Type B pancreatic cell (in vitro differentiated cells): ENCODE data around the gene EEFSEC. TPM values are rescaled to one million over a fixed set of nuclear protein-coding genes. Genes with fewer than 3 reads are reported as not detected.

Experiments used
- DNase-seq: peaks from one replicate; pipeline ENCODE4 v3.0.0; 2021; ENCODE audit warnings: mixed read lengths; ENCODE audit not compliant: unreplicated experiment; ENCODE audit errors: extremely low spot score
- H3K27ac Mint-ChIP-seq: 2 replicates; pipeline ENCODE4 v1.8.0; 2021; ENCODE audit warnings: mild to moderate bottlenecking, mixed read lengths
- H3K27me3 Mint-ChIP-seq: 2 replicates; pipeline ENCODE4 v1.8.0; 2021; ENCODE audit warnings: mixed read lengths
- H3K36me3 Mint-ChIP-seq: 2 replicates; pipeline ENCODE4 v1.8.0; 2021; ENCODE audit warnings: mixed read lengths
- H3K4me1 Mint-ChIP-seq: one replicate; pipeline ENCODE4 v1.8.0; 2021; ENCODE audit warnings: mixed read lengths; ENCODE audit not compliant: unreplicated experiment
- H3K4me3 Mint-ChIP-seq: 2 replicates; pipeline ENCODE4 v1.8.0; 2021; ENCODE audit warnings: mild to moderate bottlenecking, mixed read lengths
- H3K9me3 Mint-ChIP-seq: 2 replicates; pipeline ENCODE4 v1.8.0; 2021; ENCODE audit warnings: mixed read lengths
- total RNA-seq: library from RNA; stranded (reverse); gene quantifications from 2 replicates; pipeline ENCODE4 v1.2.1, GENCODE V29; 2021; ENCODE audit warnings: low replicate concordance
- TF ChIP-seq, protein P1 (sequence below): fragments of 200-600 bp; sonication (generic); conservative IDR thresholded peaks from 2 replicates; pipeline ENCODE4 v1.5.0; 2021; ENCODE audit warnings: antibody characterized with exemption, mild to moderate bottlenecking

Gene EEFSEC
- total RNA-seq, 1 donor from 2014 or later, result 16.6 TPM

DNA sequence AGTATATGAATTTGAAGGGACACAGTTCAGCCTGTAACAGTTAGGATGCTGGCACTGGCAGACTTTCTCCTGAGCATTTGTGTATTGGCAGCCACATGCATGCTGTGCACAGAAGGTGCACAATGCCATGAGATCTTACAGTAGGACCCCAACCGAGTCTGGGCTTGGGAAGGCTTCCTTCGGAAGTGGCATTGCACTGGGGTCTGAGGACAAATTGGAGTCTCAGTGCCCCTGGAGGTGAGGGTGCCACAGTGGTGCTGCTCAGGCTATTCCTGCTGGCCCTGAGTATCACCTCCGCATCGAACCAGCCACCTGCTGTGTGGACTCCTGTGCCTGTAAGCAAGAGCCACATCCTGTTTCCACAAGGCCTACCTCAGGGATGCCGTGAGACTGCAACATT, 213.9 kb downstream of the EEFSEC start:
- Mint-ChIP-seq H3K36me3 (peaks cover 12% of the 10 kb centered on the region), H3K27me3 (no peaks in the 10 kb centered on the region), H3K4me1 (peaks cover 16% of the 10 kb centered on the region), H3K4me3 (no peak overlapping the region), H3K9me3 (no peaks in the 10 kb centered on the region), H3K27ac (no peak overlapping the region)
- DNase-seq, result no peak
- TF ChIP-seq, protein P1, sequence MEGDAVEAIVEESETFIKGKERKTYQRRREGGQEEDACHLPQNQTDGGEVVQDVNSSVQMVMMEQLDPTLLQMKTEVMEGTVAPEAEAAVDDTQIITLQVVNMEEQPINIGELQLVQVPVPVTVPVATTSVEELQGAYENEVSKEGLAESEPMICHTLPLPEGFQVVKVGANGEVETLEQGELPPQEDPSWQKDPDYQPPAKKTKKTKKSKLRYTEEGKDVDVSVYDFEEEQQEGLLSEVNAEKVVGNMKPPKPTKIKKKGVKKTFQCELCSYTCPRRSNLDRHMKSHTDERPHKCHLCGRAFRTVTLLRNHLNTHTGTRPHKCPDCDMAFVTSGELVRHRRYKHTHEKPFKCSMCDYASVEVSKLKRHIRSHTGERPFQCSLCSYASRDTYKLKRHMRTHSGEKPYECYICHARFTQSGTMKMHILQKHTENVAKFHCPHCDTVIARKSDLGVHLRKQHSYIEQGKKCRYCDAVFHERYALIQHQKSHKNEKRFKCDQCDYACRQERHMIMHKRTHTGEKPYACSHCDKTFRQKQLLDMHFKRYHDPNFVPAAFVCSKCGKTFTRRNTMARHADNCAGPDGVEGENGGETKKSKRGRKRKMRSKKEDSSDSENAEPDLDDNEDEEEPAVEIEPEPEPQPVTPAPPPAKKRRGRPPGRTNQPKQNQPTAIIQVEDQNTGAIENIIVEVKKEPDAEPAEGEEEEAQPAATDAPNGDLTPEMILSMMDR, result no peak

DNA sequence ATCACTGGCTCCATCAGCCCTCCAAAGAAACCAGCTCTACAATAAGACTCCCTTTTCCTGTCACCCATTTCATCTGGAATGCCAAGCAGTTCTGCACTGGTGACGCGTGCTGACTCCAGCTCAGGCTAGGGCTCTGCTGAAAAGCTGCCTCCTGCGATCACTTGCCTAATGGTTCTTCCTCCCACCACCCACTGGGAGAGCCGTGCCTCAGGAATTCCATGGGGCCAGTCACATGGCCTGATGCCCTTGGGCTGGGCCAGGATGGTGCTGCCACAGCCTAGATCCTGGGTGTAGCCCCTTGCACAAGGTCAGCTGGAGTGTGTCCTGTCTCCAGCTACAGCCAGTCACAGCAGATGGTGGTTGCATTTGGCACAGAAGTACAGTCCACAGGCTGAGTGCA, 214.5 kb downstream of the EEFSEC start:
- Mint-ChIP-seq H3K27me3 (no peaks in the 10 kb centered on the region), H3K4me3 (no peak overlapping the region), H3K4me1 (peaks cover 16% of the 10 kb centered on the region), H3K9me3 (no peaks in the 10 kb centered on the region), H3K36me3 (peaks cover 14% of the 10 kb centered on the region), H3K27ac (no peak overlapping the region)
- no peak for DNase-seq
- TF ChIP-seq, protein P1, result no peak

DNA sequence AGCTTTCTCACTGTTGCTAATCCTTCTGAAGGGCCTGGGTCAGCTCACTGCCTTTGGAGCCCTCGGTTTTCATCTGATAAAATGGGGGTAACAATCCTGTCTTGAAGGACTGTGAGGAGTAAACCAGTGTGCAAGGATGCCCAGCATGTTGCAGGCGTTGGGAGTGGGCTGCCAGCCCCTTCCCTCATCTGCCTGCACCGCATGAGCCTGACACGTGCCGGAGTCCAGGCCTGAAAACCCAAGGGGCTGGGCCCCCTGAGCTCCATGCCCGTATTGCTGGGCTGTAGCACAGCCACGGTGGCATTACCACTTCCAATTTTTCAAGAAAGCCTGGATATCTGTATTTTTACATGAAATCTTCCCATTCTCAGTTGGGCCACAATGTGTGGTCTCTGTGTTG, 215.3 kb downstream of the EEFSEC start:
- Mint-ChIP-seq H3K27ac (no peak overlapping the region), H3K4me1 (peaks cover 16% of the 10 kb centered on the region), H3K4me3 (no peak overlapping the region), H3K36me3 (peaks cover 16% of the 10 kb centered on the region), H3K27me3 (no peaks in the 10 kb centered on the region), H3K9me3 (no peaks in the 10 kb centered on the region)
- TF ChIP-seq, protein P1, result no peak
- DNase-seq, result no peak

DNA sequence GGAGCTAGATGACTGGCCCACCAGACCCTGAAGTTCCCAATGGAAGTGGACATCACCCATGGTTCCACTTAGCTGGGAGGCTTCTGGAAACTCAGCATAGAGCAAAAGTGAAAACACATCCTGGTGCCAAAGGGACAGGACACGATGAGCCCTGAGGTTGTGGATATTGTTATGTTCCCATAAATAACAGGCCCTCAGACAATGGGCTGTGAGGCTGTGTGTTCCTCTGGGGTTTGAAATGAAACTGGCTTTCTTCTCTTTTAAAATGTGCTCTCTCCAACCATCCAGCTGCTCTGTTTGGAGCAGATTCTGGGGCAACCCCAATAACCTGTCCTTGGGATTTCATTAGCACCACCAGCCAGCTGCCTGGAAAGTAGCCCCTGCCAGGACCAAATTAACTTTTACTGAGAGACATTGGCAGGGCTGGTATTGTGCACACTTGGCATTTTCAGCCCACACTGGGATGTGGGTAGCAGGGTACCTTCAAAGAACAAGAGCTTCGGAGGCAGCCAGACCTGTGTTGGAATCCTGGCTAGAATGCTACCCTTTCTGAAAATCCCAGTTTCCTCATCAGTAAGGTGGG, 215.9 kb downstream of the EEFSEC start:
- H3K4me1 Mint-ChIP-seq, result peaks cover 14% of the 10 kb centered on the region
- no peaks in the 10 kb centered on the region for H3K9me3 Mint-ChIP-seq

DNA sequence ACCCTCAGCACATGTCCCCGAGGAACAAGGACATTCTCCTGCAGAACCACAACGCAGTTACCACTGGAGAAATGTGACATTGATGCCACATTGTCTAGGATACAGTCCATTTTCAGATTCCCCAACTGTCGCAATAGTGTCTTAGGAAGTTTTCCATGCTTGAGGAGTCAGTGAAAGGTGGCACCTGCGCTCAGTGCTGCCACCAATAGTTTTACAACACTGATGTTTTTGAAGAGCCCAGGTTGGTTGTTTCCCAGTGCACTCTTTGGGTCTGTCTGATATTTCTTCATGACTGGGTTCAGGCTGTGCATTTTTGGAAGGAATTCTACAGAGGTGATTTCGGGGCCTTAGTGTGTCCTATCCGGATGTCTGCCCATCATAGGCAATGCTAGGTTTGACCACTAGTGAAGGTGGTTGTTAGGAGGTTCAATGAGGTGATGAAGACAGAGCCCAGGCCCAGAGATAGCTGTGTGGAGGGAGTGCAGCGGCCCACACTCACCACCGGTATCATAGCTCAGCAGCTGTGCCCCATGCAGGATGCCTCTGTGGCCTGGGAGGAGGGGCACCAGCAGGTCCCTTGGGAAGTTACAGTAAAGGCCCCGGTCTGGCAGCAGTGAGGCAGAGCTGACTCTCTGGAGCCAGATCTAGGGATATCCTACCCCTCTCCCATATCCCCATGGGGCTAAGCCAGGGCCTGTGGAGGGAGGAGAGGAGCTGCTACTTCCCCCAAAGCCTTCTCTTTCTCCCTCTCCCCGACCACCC, 216.8 kb downstream of the EEFSEC start:
- no peak overlapping the region for H3K4me3 Mint-ChIP-seq
- DNase-seq, result no peak
- no peaks in the 10 kb centered on the region for H3K27me3 Mint-ChIP-seq
- TF ChIP-seq, protein P1, result no peak
- H3K36me3 Mint-ChIP-seq, result peaks cover 16% of the 10 kb centered on the region
- H3K27ac Mint-ChIP-seq, result no peak overlapping the region
- H3K4me1 Mint-ChIP-seq, result peaks cover 10% of the 10 kb centered on the region
- no peaks in the 10 kb centered on the region for H3K9me3 Mint-ChIP-seq

More for the DNA sequence above, 215.9 kb downstream of the EEFSEC start:
- Mint-ChIP-seq H3K36me3 (peaks cover 16% of the 10 kb centered on the region), H3K4me3 (no peak overlapping the region), H3K27me3 (no peaks in the 10 kb centered on the region), H3K27ac (no peak overlapping the region)
- DNase-seq, result no peak
- TF ChIP-seq, protein P1, result no peak
